HG02938 (cell line): ENCODE data around the gene MMP3.

Experiments
- ATAC-seq: cut with Tn5 transposase; IDR thresholded peaks from one replicate; pipeline ENCODE4 v1.9.1; 2021; ENCODE audit warnings: mild to moderate bottlenecking, moderate library complexity; ENCODE audit not compliant: unreplicated experiment

MMP3 gene

DNA sequence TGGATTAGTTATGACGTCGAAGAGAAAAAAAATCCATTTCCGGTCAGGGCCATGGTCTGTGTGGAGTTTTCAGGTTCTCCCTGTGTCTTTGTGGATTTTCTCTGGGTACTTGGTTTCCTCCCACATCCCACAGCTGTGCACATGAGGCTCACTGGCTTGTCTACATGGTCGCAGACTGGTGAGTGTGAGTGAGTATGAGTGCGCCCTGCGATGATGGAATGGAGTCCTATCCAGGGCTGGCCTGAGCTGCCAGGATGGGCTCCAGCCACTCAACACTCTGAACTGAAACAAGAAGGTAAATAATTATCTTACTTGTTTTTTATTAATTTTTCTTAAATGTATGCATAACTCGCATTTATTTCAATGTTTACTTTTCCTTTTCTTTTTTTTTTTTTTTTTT is 10.8 kb downstream of the MMP3 start:
- ATAC-seq = no peak

DNA sequence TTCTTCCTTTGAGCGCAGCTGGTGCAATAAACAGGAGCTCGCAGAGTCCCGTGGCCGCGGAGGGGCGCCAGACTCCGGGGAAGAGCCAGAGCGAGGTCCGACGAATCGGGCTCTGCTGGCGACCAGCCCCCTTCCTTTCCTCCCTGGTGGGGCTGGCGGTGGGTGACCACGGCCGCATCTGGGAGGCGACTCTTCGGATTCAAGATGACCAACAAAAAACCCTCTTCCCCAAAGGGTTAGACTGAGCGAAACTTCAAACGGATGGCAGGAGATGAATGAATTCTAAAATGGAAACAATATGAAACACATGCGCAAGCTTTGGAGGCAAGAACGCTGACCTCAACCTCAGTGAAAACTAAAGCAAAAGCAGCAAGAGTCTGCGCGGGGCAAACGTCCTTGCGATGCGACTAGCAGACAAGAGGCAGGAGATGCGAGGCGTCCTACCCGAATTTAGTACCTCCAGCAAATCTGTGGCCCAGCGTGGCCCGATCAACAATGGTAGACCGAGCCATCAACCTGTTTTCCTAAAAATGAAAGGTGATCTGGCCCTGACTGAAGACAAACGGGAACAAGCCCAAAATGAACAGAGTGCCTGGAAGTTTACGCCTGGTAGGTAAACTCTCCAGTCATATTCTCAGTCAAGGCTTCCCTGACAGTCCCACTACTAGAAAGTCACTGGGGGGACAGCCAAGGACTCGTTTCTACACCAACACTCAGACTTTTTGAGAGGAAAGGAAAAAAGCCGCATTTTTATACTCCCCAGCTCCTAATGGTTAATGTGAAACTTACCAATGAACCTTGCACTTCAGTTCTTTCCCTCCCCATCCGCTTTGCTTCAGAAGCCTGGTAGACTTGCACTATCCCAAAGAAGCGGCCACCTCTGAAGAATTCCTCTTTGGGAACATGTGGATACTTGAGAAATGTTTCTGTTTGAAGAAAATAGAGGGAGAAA is 11.6 kb downstream of the MMP3 start:
- ATAC-seq = no peak

DNA sequence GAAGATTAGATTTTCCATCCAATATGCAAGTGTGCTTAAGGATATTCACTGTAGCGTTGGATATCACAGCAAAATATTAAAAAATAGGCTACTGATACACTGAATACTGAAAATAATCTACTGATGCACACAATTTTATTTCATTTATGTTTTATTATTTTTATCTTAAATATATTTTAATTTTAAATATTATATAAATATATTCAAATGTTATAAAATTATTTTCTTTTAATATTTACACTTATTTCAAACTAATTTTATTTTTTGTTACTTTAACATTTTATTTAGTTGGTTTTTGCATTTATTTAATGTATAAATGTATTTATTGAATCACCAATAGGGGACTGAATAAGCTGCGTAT is 12.3 kb downstream of the MMP3 start:
- no peak for ATAC-seq

DNA sequence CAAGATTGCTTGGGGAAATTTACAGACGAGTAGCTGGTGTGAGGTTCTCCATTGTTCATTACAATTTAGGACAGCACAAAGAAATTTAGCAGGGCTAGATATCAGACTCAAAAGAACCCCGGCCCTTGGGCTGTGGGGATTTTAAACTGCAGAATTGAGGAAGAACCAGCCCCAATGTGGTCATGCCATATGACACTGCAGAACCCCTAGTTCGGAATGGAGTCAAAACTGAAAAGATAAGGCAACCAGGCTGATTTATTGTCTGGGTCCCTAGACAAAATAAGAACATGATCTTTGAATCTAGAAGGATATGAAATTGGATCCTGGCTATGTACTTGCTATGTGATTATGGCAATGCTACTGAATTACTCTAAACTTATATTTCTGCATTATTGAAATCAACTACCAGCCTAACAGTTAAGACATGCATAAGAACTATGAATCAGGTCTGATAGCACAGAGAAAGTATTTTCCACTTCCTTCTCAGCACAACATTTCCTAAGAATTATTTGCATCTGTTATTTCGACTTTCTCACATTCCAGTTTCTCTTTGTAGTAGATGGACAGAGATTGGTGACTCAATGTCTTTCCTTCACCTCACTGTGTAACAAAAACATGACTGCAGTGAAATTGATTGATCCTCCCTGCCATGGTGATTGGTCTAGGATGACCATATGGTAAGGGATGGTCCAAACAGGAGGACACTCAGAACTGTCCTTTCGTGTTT is 13.2 kb downstream of the MMP3 start:
- no peak for ATAC-seq

DNA sequence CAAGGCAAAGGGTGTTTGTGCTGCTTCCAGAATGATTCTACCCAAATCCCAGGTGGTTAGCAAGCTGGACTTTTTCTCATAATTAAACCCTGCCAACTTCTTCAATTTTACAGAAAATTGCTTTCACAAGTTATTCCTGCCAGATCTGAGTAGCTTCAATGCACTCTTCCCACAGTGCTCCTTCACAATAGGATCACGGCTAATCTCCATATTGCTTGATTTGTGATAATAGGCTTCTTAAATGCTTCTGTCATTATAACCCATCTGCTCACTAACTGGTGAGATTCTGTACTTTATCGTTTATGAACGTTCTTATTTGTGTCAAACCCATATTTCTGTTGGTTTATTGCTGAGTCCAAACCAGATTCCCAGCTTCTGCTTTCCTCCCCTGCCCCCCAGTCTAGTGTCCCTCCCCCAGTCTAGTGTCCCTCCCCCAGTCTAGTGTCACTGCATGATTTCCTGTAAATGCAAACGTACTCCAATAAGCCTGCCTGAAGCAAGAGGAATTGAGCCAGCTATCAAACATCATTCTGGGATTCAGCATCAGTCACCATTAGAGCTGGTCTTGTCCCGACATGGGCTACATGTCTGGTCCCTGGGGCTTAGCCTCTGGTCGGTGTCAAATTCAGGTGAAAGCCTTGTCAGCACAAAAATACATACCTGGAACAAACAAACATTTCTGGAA is 14.0 kb downstream of the MMP3 start:
- no peak for ATAC-seq

DNA sequence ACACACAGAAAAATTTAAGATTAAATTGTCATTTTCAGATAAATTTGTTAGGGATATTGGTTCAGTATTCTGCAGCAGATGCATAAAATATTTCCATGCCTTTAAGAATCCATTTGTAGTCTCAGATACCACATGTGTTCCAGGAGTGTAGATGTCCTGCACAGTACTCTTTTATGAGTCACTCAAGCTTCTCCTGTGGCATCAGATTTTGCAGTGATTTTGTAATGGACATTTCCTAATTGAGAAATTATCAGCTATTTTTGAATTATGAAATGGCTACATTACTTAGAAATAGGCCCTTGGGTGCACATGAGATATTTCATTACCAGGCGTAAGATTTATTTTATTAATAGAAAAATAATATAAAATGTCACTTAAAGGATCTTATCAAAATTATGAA is 18.9 kb downstream of the MMP3 start:
- no peak for ATAC-seq

DNA sequence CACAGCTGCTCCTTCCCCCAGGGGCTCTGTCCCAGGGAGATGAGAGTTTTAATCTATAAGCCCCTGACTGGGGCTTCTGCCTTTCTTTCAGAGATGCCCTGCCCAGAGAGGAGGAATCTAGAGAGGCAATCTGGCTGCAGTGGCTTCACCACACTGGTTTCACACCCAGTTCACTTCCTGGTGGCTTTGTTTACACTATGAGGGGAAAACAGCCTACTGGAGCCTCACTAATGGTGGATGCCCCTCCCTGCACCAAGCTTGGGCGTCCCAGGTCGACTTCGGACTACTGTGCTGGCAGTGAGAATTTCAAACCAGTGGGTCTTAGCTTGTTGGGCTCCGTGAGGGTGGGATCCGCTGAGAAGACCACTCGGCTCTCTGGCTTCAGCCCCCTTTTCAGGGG is 23.9 kb downstream of the MMP3 start:
- ATAC-seq = no peak

DNA sequence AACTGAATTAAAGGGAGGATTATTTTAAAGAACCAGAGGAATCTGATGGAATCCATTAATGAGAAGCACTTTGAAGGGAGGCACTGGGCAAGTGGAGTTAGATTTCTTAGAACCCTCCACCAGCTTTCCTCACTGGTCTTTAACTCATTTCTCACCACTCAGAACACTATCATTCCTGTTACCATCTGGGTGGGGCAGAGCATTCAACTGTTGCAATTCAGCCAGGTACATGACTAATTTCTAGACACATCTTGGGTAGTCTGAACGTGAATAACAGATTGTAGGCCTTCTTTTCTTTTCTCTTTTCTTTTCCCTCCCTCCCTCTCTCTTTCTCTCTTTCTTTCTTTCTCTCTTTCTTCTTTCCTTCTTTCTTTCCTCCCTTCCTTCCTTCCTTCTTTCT is 29.9 kb downstream of the MMP3 start:
- ATAC-seq = no peak

DNA sequence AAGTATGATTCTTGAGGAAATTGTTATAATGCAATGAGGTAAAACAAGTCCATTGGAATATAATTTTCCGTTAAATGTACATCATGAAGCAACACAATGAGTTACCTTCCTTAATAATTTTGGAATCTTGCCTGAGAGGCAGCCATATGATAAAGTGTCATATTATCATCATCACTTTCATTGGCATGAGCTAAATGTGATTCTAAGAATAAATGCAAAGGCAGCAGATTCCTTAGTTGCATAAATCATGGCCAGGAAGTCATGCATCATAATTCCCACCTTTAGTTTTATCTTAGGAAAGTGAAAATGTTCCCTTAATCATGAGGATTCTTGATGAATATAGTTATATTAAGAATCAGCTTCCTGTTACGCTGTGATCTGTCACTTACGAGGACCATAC is 31.2 kb downstream of the MMP3 start:
- no peak for ATAC-seq

DNA sequence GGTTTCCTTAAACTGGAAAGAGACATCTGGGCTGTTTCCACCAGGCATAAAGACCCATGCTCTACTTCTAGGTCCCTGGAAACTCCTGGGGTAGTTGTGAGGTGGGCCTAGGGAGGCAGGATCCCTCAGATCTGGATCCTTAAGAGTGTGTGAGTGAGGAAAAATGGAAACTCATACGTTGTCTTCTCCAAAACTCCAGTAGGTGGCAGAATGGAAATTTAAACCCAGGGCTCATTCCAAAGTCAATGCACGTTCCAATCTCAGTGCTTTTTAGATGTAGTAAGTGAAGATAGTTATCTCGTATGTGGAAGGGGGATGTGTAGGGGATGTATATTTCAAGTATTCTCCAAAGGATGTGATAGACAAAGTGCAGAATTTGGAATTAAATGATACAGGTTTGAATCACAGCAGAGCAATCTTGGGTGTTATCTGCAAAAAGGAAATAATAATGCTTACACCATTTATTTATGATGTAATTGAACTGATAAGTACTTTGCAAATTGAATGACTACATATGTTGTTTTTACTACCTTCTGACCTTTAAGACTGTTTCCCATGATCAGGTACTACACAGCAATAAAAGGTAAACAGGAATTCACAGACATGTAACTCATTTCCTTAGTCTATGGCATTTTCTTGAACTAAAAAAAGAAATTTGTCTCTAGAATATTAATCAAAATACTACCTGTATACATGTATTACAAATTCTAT is 32.3 kb downstream of the MMP3 start:
- ATAC-seq = no peak

DNA sequence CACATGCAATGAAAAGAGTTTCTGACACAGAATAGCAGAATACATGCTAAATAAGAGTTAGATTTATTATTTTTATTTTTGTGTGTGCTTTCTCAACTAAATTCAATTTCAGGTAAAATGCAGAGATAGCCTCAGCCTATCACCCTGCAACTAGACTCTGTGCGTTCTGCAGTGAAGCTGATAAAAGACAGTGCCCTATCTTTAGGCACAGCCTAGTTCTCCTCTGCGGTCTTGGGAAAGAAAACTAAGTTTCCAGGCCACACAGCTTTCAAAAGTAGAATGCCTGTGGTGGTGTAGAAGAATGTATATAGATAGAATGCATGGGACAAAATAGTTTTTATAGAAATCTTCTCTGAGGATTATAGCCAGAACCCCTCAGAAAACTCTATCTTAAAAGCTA is 33.4 kb downstream of the MMP3 start:
- no peak for ATAC-seq

DNA sequence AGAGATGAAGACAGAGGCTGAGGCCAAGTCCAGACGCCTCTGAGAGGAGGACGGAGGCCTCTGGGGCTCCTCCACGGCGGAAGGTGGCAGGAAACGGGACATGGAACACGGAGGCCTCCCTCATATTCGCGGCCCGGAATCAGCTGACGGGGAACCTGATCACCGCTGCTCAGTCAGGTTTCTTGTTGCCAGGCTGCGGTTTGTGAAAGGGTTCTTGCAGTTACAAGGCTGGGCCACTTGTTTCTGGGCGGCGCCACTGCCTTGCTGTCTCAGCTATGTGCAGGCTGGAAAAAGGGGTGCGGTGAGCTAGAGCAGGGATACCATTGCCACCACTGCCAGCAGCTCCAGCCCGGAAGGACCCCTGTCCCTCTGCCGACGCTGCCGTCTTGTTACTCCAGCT is 35.5 kb downstream of the MMP3 start:
- ATAC-seq = peak; percentile 45

DNA sequence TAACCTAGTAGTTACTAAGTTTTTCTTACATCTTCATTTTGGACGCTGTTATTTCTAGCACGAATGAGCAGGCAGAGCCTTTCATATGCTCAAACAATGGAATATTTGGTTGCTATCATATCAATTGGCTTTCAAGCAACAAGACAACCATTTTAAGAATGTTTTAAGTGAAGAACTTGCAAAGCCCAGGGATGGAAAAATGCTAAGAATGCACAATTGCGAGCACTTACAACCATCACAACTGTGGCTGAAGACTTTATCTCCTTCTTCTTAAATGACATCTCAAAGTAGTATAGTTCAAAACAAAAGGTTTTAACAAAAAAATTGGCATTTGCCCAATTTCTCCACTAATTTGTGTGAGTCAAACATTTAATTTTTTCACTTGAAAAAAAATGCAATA is 37.1 kb downstream of the MMP3 start:
- ATAC-seq = no peak

DNA sequence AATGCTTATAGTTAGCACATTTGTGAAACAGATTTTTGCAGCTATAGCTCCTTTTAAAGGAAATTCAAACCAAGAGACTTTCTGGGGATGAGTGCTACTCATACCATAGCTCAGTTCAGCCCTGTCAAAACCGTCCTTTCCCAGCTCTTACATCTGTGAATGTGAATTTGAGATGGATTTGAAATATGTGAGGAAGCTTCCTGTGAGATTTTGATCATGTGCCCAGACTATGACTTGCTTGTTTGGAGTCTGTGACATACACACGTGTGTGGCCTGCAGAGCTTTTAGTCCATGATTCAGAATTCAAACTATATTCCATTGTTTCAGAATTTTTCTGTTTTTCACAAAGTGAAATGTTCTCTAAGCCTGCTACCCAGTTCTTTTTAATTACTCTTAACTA is 41.1 kb downstream of the MMP3 start:
- no peak for ATAC-seq

DNA sequence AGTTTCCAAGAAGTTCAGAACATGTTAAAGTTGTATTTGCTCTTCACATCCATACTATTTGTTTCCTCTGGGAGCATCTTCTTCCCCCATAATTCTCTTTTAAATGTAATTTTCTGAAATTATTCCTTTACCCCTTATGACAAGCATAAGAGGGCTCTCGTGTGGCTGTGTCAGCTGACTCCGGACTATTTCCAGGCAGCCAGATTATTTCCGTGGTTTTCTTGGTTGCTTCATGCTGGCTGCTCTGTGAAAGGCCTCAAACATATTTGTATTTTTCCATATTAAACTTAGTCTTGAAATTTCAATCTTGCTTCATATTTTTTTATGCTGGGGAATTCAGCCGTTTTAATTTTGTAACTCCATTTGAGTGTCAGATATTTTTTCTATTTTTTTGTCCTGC is 42.6 kb downstream of the MMP3 start:
- ATAC-seq = no peak

DNA sequence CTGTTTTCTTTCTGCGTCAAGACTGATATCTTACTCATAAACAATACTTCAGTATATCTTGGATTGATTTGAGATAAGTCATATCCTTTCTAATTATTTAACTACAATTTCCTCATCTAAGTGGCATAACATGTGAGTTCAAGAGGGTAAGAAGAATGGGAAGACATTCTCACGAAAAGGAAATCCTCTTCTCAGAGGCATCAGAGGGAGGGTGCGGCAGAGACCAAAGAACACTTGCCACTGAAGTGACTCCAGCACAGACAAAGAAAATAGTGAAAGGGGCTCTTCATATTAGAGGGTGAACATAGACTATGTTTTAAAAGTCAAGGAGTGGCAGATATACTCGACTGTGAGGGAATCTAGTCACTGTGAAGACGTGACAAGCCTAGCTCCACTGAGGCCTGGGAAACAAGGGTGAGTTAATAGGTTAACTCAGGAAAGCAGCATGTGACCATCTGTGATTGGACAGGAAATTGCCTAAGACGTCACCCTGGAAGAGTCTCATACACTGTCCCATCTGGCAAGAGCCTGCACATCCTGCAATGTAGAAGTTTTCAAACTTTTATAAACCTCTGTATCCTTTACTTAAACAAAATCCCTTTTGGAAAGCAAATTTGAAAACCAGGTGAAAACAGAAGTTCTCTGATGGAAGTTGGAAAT is 43.6 kb downstream of the MMP3 start:
- no peak for ATAC-seq

DNA sequence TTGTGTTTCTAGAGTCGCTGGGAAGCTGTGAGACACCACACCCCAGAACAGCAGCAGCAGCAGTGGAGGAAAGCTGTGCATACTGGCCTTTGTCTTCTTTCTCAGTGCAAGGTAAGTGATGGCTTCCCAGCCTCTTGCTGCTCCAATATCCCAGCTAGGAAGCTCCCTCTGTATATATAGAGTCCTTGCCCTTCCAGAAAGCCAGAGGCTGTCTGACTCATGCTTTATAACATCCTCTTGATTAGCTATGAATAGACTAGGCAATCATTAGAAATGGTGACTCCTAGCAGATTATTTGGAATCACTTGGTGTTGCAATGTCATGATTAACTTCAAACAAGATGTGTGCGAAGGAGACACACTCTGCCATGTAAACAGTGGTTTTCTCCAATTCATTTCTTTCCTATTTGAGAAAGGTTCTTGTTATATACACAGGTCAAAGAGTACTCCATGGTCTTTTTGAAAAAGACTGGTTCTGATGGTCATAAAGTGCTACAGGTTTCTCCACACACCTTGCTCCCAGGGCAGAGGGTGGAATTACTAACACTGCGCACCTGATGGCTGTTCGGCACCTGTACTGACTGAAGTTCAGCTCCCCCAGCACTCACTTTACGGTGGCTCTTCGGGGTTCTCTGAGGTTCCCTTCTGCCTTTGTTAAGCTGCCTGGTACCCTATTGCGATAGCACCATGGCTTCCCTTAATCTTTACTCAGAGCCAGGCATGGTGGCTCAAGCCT is 45.2 kb downstream of the MMP3 start, which contains the start of gene MMP1:
Gene MMP1, minus strand, starts transcription at position 149 of the 735 bp plus-strand sequence. Its CDS starts 68 bp downstream, at position 81.
- ATAC-seq = no peak

DNA sequence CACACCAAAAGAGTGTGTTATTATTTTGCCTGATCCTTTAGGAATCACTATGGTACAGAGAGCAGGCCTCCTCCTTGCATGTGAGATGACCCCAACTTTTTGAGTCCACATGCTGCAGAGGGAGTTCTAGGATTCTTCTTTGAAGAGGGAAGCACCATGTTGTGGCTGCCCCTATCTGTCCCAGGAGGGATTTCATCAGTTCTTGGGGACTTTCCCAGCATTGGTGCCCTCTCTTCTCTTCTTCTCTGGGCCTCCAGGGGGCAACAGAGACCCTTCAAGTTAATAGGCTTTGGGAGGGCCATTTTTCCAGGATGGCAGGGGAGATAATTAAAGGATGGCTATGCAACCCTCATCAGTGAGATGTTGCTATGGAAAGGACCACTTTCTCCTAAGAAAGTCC is 49.0 kb downstream of the MMP3 start:
- peak; percentile 97 for ATAC-seq

DNA sequence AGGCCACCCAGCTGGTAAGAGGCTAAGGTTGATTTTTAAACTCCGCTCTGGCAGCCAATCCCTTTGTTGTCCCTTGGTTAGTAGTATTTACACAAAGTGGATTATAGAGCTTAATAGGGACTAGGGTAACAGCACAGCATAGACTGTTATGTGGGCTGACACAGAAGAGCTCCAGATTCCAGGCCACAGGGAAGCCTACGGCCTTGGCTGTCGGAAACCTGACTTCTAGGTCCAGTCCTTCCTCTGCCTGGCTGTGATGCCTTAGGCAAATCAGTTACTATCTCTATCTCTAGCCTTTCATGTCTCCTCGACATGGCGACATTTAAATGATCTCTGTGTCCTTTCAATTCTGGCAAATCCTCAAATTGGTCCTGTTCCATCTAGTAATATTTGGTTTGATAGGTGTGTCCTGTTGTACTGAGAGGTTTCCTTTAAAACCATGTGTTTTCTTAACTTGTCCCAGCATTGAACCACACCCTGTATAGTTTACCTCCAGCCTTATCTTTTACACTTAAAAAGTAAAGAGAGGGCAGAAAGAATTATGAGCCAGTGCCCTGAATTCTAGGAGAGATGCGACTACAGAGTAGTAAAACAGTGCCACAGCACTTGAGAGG is 49.6 kb downstream of the MMP3 start:
- no peak for ATAC-seq
